Memory B cell (primary cell): ENCODE measurements around the gene SMAP2.
"Not testable (repeated sequence)": the region's sequence is repeated elsewhere in the genome, so short reads cannot be mapped to it uniquely, and the experiment has no call there.

Source experiments
- ATAC-seq: fragments of 150-1000 bp; cut with Tn5 transposase; 2 replicates; pipeline ENCODE4 v1.10.0; 2021; ENCODE audit warnings: low read depth, mild to moderate bottlenecking, moderate library complexity
- DNase-seq, 2 donors: peaks; one replicate each; pipeline ENCODE4 v3.0.0; 2022; ENCODE audit warnings: low spot score in 2 of 2
- H3K27ac Mint-ChIP-seq: one replicate; pipeline ENCODE4 v1.8.0; 2022; ENCODE audit warnings: mild to moderate bottlenecking, moderate library complexity, mixed read lengths
- H3K27me3 Mint-ChIP-seq: one replicate; pipeline ENCODE4 v1.8.0; 2022; ENCODE audit warnings: mixed read lengths
- H3K36me3 Mint-ChIP-seq: one replicate; pipeline ENCODE4 v1.8.0; 2022; ENCODE audit warnings: mild to moderate bottlenecking, mixed read lengths
- H3K4me1 Mint-ChIP-seq: one replicate; pipeline ENCODE4 v1.8.0; 2022; ENCODE audit warnings: mixed read lengths
- H3K4me3 Mint-ChIP-seq: one replicate; pipeline ENCODE4 v1.8.0; 2022; ENCODE audit warnings: mild to moderate bottlenecking, moderate library complexity, mixed read lengths
- H3K9me3 Mint-ChIP-seq: one replicate; pipeline ENCODE4 v1.8.0; 2022; ENCODE audit warnings: mixed read lengths

The SMAP2 gene

GRCh38 chr1:40382601-40383000, 9.1 kb downstream of the SMAP2 start:
- peaks cover 56% of the 10 kb centered on the region for H3K4me1 Mint-ChIP-seq
- DNase-seq (no peak), ATAC-seq (no peak)
- no peaks in the 10 kb centered on the region for H3K9me3 Mint-ChIP-seq
- peak overlapping the region; percentile 85 for H3K4me3 Mint-ChIP-seq
- peak overlapping the region; percentile 100 for H3K27ac Mint-ChIP-seq
- no peaks in the 10 kb centered on the region for H3K27me3 Mint-ChIP-seq
- peaks cover 24% of the 10 kb centered on the region for H3K36me3 Mint-ChIP-seq

GRCh38 chr1:40383095-40383487, 9.6 kb downstream of the SMAP2 start:
- Mint-ChIP-seq H3K36me3 (peaks cover 23% of the 10 kb centered on the region), H3K4me1 (peaks cover 55% of the 10 kb centered on the region)

GRCh38 chr1:40383488-40384412, 10.2 kb downstream of the SMAP2 start:
- H3K27me3 Mint-ChIP-seq = no peaks in the 10 kb centered on the region
- H3K9me3 Mint-ChIP-seq = no peaks in the 10 kb centered on the region
- H3K4me1 Mint-ChIP-seq = peaks cover 56% of the 10 kb centered on the region
- no peak for ATAC-seq
- peak overlapping the region; percentile 85 for H3K4me3 Mint-ChIP-seq
- H3K36me3 Mint-ChIP-seq = peaks cover 23% of the 10 kb centered on the region
- no peak for DNase-seq
- H3K27ac Mint-ChIP-seq = peak overlapping the region; percentile 100

More at GRCh38 chr1:40383095-40383487, 9.6 kb downstream of the SMAP2 start:
- H3K9me3 Mint-ChIP-seq = no peaks in the 10 kb centered on the region
- H3K27ac Mint-ChIP-seq = peak overlapping the region; percentile 100
- H3K27me3 Mint-ChIP-seq = no peaks in the 10 kb centered on the region
- ATAC-seq (no peak), DNase-seq (no peak)
- peak overlapping the region; percentile 85 for H3K4me3 Mint-ChIP-seq

DNA sequence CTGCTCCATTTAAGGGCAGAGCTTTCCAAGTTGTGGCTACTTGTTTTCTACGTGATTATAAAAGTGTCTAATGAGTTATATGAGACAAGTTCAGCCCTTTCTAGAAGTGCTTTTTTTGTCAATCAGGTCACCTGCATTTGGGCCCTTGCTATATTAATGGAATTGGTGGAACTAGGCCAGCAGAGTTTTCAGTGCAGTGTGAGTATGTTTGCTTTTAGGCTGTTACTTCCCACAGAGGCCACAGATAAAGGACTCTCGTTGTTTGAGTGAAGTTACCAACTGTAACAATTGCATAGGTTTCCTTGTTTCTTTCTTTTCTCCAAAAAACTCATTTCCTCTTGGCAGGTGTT, 10.9 kb downstream of the SMAP2 start:
- peaks cover 63% of the 10 kb centered on the region for H3K4me1 Mint-ChIP-seq
- H3K36me3 Mint-ChIP-seq = peaks cover 26% of the 10 kb centered on the region
- H3K9me3 Mint-ChIP-seq = no peaks in the 10 kb centered on the region
- no peak for ATAC-seq
- no peak for DNase-seq
- peak overlapping the region; percentile 100 for H3K27ac Mint-ChIP-seq
- H3K27me3 Mint-ChIP-seq = no peaks in the 10 kb centered on the region
- peak overlapping the region; percentile 85 for H3K4me3 Mint-ChIP-seq

DNA sequence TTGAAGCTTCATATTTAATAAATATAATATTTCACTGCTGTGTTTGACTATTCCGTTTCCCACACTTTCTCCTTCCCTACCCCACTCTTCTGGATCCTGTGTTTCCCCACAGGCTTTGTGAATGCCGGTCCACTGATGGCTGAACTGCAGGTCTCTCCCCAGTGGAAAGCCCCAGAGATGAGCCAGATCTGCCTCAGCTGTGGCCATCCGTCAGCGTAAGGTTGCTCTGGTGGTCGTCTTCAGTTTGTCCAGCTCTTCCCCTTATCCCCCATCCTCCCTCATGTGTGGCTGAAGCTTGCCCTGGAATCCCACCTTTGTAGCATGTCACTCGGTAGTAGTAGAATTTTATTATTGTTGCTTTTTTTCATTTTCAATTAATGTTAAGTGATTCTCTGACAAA, 11.4 kb downstream of the SMAP2 start:
- H3K9me3 Mint-ChIP-seq = no peaks in the 10 kb centered on the region
- peak overlapping the region; percentile 85 for H3K4me3 Mint-ChIP-seq
- H3K36me3 Mint-ChIP-seq = peaks cover 28% of the 10 kb centered on the region
- DNase-seq (no peak), ATAC-seq (no peak)
- peaks cover 65% of the 10 kb centered on the region for H3K4me1 Mint-ChIP-seq
- no peaks in the 10 kb centered on the region for H3K27me3 Mint-ChIP-seq
- peak overlapping the region; percentile 100 for H3K27ac Mint-ChIP-seq

- DNase-seq (peak in 1 of 2 donors; percentile 80), ATAC-seq (peak; percentile 74)
- H3K4me1 Mint-ChIP-seq = peaks cover 71% of the 10 kb centered on the region
- H3K9me3 Mint-ChIP-seq = no peaks in the 10 kb centered on the region
- H3K27me3 Mint-ChIP-seq = no peaks in the 10 kb centered on the region
- H3K27ac Mint-ChIP-seq = peak overlapping the region; percentile 100
- peaks cover 31% of the 10 kb centered on the region for H3K36me3 Mint-ChIP-seq
- H3K4me3 Mint-ChIP-seq = peak overlapping the region; percentile 85
Measured at GRCh38 chr1:40385437-40386358, 12.2 kb downstream of the SMAP2 start.

DNA sequence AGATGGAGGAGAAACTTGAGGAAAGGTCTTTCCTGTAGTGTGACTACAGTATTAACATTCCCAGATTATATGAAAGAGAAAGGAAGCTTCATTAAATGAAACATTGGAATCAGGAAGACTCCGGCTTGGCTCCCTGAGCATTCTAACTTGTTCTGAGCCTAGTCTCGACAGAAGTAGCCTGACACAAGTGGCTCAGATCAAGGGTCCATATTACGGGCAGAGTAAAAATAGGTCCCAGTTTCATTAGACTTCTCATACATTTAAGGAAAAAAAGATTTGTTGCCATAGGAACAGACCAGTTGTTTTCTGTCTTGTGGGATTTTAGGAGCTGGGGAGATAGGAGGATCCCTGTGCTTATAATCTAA, 12.8 kb downstream of the SMAP2 start:
- no peaks in the 10 kb centered on the region for H3K9me3 Mint-ChIP-seq
- no peaks in the 10 kb centered on the region for H3K27me3 Mint-ChIP-seq
- DNase-seq (no peak), ATAC-seq (no peak)
- peak overlapping the region; percentile 85 for H3K4me3 Mint-ChIP-seq
- H3K4me1 Mint-ChIP-seq = peaks cover 71% of the 10 kb centered on the region
- peak overlapping the region; percentile 100 for H3K27ac Mint-ChIP-seq
- H3K36me3 Mint-ChIP-seq = peaks cover 35% of the 10 kb centered on the region

DNA sequence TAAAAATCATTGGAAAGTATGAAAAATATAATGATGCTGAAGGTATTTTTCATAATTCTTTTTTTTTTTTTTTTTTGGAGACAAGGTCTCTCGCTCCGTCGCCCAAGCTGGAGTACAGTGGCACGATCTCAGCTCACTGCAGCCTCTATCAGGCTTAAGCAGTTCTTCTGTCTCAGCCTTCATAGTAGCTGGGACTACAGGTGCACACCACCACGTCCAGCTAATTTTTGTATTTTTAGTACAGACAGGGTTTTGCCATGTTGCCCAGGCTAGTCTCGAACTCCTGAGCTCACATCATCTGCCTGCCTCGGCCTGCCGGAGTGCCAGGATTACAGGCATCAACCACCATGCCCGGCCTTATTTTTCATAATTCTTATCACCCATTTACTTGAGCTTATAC, 13.3 kb downstream of the SMAP2 start:
- no peak for DNase-seq
- H3K4me3 Mint-ChIP-seq = peak overlapping the region; percentile 72
- H3K27ac Mint-ChIP-seq = peak overlapping the region; percentile 100
- no peak for ATAC-seq
- peaks cover 35% of the 10 kb centered on the region for H3K36me3 Mint-ChIP-seq
- peaks cover 71% of the 10 kb centered on the region for H3K4me1 Mint-ChIP-seq
- H3K27me3 Mint-ChIP-seq = no peaks in the 10 kb centered on the region
- H3K9me3 Mint-ChIP-seq = no peaks in the 10 kb centered on the region

- H3K36me3 Mint-ChIP-seq = peaks cover 35% of the 10 kb centered on the region
- DNase-seq, H3K9me3 Mint-ChIP-seq, ATAC-seq, H3K27me3 Mint-ChIP-seq: not testable (repeated sequence)
- H3K4me3 Mint-ChIP-seq = peak overlapping the region; percentile 81
- peaks cover 71% of the 10 kb centered on the region for H3K4me1 Mint-ChIP-seq
- H3K27ac Mint-ChIP-seq = peak overlapping the region; percentile 100
Measured at GRCh38 chr1:40387381-40388306, 14.1 kb downstream of the SMAP2 start.

- H3K27ac Mint-ChIP-seq = peak overlapping the region; percentile 100
- peaks cover 28% of the 10 kb centered on the region for H3K36me3 Mint-ChIP-seq
- H3K4me3 Mint-ChIP-seq = peak overlapping the region; percentile 81
- H3K4me1 Mint-ChIP-seq = peaks cover 65% of the 10 kb centered on the region
- H3K27me3 Mint-ChIP-seq, DNase-seq, ATAC-seq, H3K9me3 Mint-ChIP-seq: not testable (repeated sequence)
Measured at GRCh38 chr1:40388456-40389321, 15.2 kb downstream of the SMAP2 start.

DNA sequence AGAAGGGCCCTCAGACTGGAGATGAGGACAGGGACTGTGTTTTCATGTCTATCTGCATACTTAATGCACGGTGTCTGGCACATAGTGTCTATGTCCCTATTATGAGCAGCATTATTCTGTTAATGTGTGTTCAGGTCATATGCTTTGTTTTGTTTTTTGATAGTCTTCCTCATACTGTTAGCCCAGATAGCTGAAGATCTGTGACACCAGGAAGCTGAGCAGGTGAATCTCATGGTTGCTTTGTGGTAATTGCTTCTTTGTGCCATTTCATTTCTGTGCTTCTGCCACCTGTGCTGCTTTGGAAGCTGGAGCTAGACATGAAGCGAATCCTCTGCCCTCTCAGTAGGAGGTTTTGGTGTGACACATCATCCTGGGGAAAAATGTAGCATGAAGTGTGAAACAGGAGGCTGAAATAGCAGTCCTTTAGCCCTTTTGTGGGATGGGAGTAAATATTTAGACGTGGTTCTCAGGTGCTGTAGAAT, 15.8 kb downstream of the SMAP2 start:
- Mint-ChIP-seq H3K4me1 (peaks cover 65% of the 10 kb centered on the region), H3K27ac (peak overlapping the region; percentile 100), H3K9me3 (no peaks in the 10 kb centered on the region), H3K4me3 (peak overlapping the region; percentile 81), H3K36me3 (peaks cover 28% of the 10 kb centered on the region), H3K27me3 (no peaks in the 10 kb centered on the region)
- no peak for DNase-seq
- no peak for ATAC-seq

DNA sequence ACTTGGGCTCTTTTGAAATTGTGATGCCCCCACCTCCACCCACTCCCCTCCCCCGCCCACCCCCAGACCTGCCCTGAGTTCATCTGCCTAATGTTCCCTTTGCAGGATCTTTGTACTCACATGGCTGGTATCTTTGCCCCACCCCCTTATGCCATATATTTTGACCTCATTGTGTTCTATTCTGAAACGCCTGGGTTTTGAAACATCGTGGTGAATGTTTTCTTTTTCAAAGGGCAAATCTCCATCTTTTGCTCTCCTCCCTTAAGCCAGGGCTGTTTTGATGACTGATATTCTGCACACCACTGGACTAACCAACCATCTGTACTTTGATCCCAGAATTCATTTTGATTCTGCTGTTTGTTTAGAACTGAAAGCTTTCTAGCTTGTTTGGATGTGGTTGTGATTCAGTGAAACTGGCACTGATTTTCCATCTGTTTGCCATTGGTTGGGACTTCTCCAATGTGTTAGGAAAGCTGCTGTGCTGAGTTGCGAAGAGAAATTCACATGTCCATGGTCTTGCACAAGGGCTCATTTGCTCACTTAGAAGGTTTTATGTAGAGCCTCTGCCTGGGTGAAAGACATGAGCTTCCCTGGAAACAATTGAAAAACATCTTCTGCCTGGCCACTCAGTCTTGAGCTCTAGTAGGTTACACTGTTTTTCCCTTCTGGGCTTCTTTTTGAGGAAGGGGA, 16.5 kb downstream of the SMAP2 start:
- Mint-ChIP-seq H3K27me3 (no peaks in the 10 kb centered on the region), H3K4me3 (peak overlapping the region; percentile 62), H3K27ac (peak overlapping the region; percentile 100), H3K36me3 (peaks cover 31% of the 10 kb centered on the region), H3K9me3 (no peaks in the 10 kb centered on the region), H3K4me1 (peaks cover 66% of the 10 kb centered on the region)
- ATAC-seq (no peak), DNase-seq (no peak)
